ENCODE results near the gene CDC42SE2.
"Not testable (repeated sequence)": the region's sequence is repeated elsewhere in the genome, so short reads cannot be mapped to it uniquely, and the experiment has no call there.

CDC42SE2 gene

DNA sequence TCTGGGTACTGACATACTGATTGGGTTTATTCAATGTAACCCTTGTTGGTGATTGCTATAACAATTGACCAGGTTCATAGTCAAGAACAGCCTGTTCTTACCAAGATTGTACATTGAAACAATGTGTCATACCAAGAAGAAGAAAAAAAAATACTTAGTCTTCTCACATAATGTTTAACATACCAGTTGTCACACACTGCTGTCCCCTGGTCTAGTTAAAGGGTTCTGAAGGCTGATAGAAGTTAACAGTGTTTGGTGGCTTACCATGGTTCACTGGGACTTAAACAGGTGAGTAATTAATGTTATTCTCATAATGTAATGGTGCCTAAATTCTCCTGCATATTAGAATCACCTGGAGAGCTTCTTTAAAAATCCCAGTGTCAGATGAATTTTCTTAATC lies 18.5 kb upstream of the CDC42SE2 start:
- no peak for DNase-seq (ENCODE audit: insufficient read length, low spot score)
- no peak for FAIRE-seq
- TF ChIP-seq TAF1 (IDR thresholded peaks at IDR 0.05; ENCODE audit: low read depth, low read length) (no peak), POLR2AphosphoS5 (IDR thresholded peaks at IDR 0.05; ENCODE audit: low read depth, low read length) (no peak), PAX5 (IDR thresholded peaks at IDR 0.05; ENCODE audit: insufficient read depth, low read length, severe bottlenecking) (no peak), POLR2A (IDR thresholded peaks at IDR 0.05; ENCODE audit: low read depth, low read length) (no peak), POU2F2 (IDR thresholded peaks at IDR 0.05; ENCODE audit: low read depth, low read length) (no peak), SPI1 (IDR thresholded peaks at IDR 0.05; ENCODE audit: low read depth, low read length) (no peak)

DNA sequence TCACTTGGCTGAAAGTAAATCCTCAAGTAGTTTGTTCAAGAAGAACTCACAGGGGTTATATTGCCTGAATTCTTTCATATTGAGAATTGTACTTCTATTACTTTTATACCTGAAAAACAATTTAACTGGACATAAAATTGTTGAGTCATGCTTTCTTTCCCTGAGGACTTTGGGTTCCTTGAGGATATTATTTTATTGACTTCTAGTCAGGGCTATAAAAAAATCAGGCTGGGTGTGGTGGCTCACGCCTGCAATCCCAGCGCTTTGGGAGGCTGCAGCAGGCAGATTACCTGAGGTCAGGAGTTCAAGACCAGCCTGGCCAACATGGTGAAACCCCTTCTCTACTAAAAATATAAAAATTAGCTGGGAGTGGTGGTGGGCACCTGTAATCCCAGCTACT lies 17.9 kb upstream of the CDC42SE2 start:
- FAIRE-seq, result no peak
- no peak for DNase-seq (ENCODE audit: insufficient read length, low spot score)
- no peak for TF ChIP-seq POU2F2 (IDR thresholded peaks at IDR 0.05; ENCODE audit: low read depth, low read length)
- no peak for TF ChIP-seq PAX5 (IDR thresholded peaks at IDR 0.05; ENCODE audit: insufficient read depth, low read length, severe bottlenecking)
- TF ChIP-seq POLR2AphosphoS5 (IDR thresholded peaks at IDR 0.05; ENCODE audit: low read depth, low read length), result no peak
- no peak for TF ChIP-seq TAF1 (IDR thresholded peaks at IDR 0.05; ENCODE audit: low read depth, low read length)
- no peak for TF ChIP-seq POLR2A (IDR thresholded peaks at IDR 0.05; ENCODE audit: low read depth, low read length)
- no peak for TF ChIP-seq SPI1 (IDR thresholded peaks at IDR 0.05; ENCODE audit: low read depth, low read length)

DNA sequence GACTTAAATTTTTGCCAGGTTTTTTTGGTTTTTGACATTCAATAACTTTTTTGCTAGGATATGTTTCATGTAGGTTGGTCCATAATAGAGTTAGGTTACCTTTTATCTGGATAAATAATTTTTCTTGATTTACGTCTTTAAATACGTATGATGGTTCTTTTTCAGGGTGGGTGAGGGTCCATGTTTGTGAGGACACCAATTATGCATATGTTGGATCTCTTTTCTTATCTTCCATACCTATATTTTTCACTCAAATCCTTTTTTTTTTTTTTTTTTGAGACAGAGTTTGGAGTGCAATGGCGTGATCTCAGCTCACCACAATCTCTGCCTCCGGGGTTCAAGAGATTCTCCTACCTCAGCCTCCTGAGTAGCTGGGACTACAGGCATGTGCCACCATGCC lies 17.3 kb upstream of the CDC42SE2 start:
- no peak for TF ChIP-seq POLR2AphosphoS5 (IDR thresholded peaks at IDR 0.05; ENCODE audit: low read depth, low read length)
- no peak for TF ChIP-seq POU2F2 (IDR thresholded peaks at IDR 0.05; ENCODE audit: low read depth, low read length)
- no peak for TF ChIP-seq TAF1 (IDR thresholded peaks at IDR 0.05; ENCODE audit: low read depth, low read length)
- no peak for TF ChIP-seq PAX5 (IDR thresholded peaks at IDR 0.05; ENCODE audit: insufficient read depth, low read length, severe bottlenecking)
- TF ChIP-seq SPI1 (IDR thresholded peaks at IDR 0.05; ENCODE audit: low read depth, low read length), result no peak
- TF ChIP-seq POLR2A (IDR thresholded peaks at IDR 0.05; ENCODE audit: low read depth, low read length), result no peak
- no peak for FAIRE-seq
- DNase-seq (ENCODE audit: insufficient read length, low spot score), result no peak

DNA sequence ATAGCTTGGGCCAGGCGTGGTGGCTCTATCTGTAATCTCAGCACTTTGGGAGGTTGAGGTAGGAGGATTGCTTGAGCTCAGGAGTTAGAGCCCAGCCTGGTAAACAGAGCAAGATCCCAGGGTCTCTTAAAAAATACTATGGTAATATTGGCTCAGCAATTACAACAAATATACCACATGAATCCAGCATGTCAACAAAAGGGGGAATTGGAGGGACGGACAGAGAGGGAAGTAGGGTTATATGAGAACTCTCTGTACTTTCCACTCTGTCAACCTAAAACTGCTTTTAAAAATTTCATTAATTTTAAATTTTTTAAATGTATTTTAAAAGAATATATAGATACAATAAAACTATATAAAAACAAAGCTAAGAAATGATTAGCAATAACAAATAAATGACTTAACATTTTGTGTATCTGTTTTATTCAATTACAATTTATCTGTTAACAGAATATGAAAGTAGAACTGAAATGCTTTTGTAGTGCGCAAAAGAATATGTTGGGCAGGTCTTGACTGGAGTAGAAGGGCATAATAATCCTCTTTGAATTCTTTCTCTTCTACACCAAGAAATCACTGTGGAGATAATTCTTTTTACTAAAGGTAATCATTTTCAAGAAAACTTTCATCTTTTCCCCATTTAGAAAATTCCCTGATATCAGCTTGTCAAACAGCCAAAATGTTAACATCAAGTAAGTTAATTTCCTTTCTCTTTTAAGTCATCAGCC lies 12.9 kb upstream of the CDC42SE2 start:
- FAIRE-seq, result no peak
- no peak for DNase-seq (ENCODE audit: insufficient read length, low spot score)
- TF ChIP-seq TAF1 (IDR thresholded peaks at IDR 0.05; ENCODE audit: low read depth, low read length), result no peak
- TF ChIP-seq POLR2A (IDR thresholded peaks at IDR 0.05; ENCODE audit: low read depth, low read length), result no peak
- no peak for TF ChIP-seq SPI1 (IDR thresholded peaks at IDR 0.05; ENCODE audit: low read depth, low read length)
- TF ChIP-seq PAX5 (IDR thresholded peaks at IDR 0.05; ENCODE audit: insufficient read depth, low read length, severe bottlenecking), result no peak
- no peak for TF ChIP-seq POLR2AphosphoS5 (IDR thresholded peaks at IDR 0.05; ENCODE audit: low read depth, low read length)
- no peak for TF ChIP-seq POU2F2 (IDR thresholded peaks at IDR 0.05; ENCODE audit: low read depth, low read length)

DNA sequence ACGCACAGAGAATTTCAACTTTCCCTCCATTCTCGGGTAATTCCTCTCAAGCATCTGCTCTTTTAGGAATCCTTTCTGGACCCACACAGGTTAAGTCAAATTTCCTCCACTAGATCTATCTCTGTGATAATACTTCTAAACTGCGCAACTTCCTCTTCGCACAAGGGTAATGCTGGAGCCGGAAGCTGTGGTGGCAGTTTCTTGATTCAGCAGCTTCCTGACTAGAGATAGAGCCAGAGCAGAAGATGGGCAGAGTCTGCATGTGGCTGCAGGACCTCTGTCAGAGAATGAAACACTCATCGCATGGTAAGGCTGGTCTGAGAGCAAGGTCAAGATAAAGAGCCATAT lies 11.1 kb upstream of the CDC42SE2 start:
- no peak for DNase-seq (ENCODE audit: insufficient read length, low spot score)
- no peak for TF ChIP-seq POLR2AphosphoS5 (IDR thresholded peaks at IDR 0.05; ENCODE audit: low read depth, low read length)
- peak; percentile 42; the same call in 1 of the 2 replicates for TF ChIP-seq TAF1 (IDR thresholded peaks at IDR 0.05; ENCODE audit: low read depth, low read length)
- TF ChIP-seq PAX5 (IDR thresholded peaks at IDR 0.05; ENCODE audit: insufficient read depth, low read length, severe bottlenecking), result no peak
- peak; percentile 55 for TF ChIP-seq SPI1 (IDR thresholded peaks at IDR 0.05; ENCODE audit: low read depth, low read length)
- no peak for TF ChIP-seq POU2F2 (IDR thresholded peaks at IDR 0.05; ENCODE audit: low read depth, low read length)
- TF ChIP-seq POLR2A (IDR thresholded peaks at IDR 0.05; ENCODE audit: low read depth, low read length), result peak; percentile 68
- FAIRE-seq, result peak; percentile 95

DNA sequence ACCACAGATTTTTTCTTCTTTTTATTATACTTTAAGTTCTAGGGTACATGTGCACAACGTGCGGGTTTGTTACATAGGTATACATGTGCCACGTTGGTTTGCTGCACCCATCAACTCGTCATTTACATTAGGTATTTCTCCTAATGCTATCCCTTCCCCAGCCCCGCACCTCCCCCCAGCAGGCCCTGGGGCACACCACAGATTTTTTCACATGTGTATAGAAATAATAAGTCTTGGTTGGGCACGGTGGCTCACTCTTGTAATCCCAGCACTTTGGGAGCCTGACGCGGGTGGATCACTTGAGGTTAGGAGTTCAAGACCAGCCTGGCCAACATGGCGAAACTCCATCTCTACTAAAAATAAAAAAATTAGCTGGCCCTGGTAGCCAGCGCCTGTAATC lies 9.8 kb upstream of the CDC42SE2 start:
- not testable (repeated sequence) for DNase-seq (ENCODE audit: insufficient read length, low spot score); FAIRE-seq

DNA sequence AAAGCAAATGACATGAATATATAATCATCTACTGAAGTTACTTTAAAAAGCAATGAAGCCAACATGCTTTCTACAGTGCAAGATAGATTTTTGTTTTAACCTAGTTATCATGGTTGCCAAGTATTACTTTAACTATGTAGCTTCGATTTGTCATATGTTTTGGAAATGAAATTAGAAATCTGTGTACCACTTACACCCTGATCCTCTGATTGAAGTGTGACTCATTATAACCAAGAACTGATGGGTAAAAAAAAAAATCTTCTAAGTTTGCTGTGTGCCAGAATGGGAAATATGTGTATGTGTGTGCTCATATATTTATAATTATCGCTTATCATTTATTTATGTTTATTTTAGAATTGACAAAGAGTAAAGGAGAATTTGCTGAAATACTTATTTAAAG lies 9.1 kb upstream of the CDC42SE2 start:
- no peak for DNase-seq (ENCODE audit: insufficient read length, low spot score)
- FAIRE-seq, result no peak
- TF ChIP-seq POU2F2 (IDR thresholded peaks at IDR 0.05; ENCODE audit: low read depth, low read length), result no peak

DNA sequence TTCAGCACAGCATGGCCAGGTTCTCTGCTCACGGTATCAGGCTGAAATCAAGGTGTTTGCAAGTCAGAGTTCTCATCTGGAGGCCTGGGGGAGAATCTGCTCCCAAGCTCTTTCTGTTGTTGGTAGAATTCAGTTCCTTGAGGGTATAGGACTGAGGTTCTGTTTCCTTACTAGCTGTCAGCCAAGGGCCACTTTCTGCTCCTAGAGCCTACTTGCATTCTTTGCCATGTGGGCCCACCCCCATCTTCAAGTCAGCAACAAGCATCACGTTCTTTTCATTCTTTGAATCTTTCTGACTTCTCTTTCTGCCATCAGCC lies 7.4 kb upstream of the CDC42SE2 start:
- FAIRE-seq (no peak), DNase-seq (ENCODE audit: insufficient read length, low spot score) (no peak)
- TF ChIP-seq PAX5 (IDR thresholded peaks at IDR 0.05; ENCODE audit: insufficient read depth, low read length, severe bottlenecking) (no peak), POLR2A (IDR thresholded peaks at IDR 0.05; ENCODE audit: low read depth, low read length) (no peak), POU2F2 (IDR thresholded peaks at IDR 0.05; ENCODE audit: low read depth, low read length) (no peak), TAF1 (IDR thresholded peaks at IDR 0.05; ENCODE audit: low read depth, low read length) (no peak), POLR2AphosphoS5 (IDR thresholded peaks at IDR 0.05; ENCODE audit: low read depth, low read length) (no peak), SPI1 (IDR thresholded peaks at IDR 0.05; ENCODE audit: low read depth, low read length) (no peak)

DNA sequence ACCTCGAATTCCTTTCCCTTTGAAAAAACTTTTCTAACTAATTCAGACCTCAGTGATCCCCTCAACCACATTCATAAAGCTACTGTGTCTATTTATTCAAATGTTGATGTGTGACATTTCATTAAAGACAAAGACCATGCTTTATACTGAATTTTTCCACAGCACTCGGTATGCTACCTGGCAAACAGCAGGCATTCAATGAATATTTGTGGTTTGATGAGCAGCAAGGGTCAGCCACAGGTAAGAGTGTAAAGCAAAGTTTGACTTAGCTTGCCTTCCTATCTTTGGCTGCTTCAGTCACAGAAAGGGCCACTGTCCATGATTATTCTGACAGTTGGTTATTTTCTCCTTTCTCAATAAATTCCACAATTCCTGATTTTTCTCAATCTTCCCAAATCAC lies 5.1 kb upstream of the CDC42SE2 start:
- FAIRE-seq, result peak; percentile 62

DNA sequence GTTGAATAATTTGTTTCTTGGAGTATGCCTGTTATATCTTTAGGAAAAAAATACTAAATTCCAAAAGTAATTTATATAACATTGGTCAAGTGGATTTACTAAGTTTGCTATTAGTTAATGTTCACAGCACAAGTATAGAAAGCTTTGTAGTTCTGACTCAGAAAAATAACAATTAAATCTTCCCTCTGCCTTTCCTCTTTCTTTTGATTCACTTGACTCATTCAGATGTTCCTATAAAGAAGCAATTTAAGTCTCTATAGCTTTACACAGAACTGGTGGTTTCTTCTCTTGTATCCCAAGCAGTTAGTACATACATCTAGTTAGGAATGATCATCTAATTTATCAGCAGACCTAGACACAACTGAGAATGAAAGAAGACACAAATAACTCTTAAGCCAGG lies 4.5 kb upstream of the CDC42SE2 start:
- no peak for TF ChIP-seq PAX5 (IDR thresholded peaks at IDR 0.05; ENCODE audit: insufficient read depth, low read length, severe bottlenecking)

More for the DNA sequence above, 5.1 kb upstream of the CDC42SE2 start:
- no peak for DNase-seq (ENCODE audit: insufficient read length, low spot score)
- TF ChIP-seq POLR2A (IDR thresholded peaks at IDR 0.05; ENCODE audit: low read depth, low read length) (no peak), SPI1 (IDR thresholded peaks at IDR 0.05; ENCODE audit: low read depth, low read length) (no peak), POLR2AphosphoS5 (IDR thresholded peaks at IDR 0.05; ENCODE audit: low read depth, low read length) (no peak), POU2F2 (IDR thresholded peaks at IDR 0.05; ENCODE audit: low read depth, low read length) (no peak), PAX5 (IDR thresholded peaks at IDR 0.05; ENCODE audit: insufficient read depth, low read length, severe bottlenecking) (no peak), TAF1 (IDR thresholded peaks at IDR 0.05; ENCODE audit: low read depth, low read length) (no peak)

DNA sequence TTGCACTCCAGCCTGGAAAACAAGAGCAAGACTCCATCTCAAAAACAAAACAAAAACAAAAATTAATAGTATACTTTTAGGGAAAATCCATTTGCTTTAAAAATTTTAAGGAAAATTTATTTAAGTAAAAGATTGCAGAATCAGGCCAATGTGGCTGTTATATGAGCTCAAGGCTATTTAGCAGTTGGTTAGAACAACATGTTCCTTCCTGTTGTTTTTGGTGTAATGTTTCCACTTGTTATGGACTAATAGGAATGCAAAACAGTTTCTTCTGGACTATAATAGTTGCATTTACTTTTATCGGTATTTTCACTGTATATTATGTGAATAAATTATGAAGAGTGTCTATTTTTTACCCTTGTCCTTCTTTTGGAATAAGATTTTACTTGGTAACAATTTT lies 3.0 kb upstream of the CDC42SE2 start:
- DNase-seq (ENCODE audit: insufficient read length, low spot score) (no peak), FAIRE-seq (no peak)
- TF ChIP-seq PAX5 (IDR thresholded peaks at IDR 0.05; ENCODE audit: insufficient read depth, low read length, severe bottlenecking) (no peak), POLR2AphosphoS5 (IDR thresholded peaks at IDR 0.05; ENCODE audit: low read depth, low read length) (no peak), POU2F2 (IDR thresholded peaks at IDR 0.05; ENCODE audit: low read depth, low read length) (no peak), SPI1 (IDR thresholded peaks at IDR 0.05; ENCODE audit: low read depth, low read length) (no peak), TAF1 (IDR thresholded peaks at IDR 0.05; ENCODE audit: low read depth, low read length) (no peak)

More for the DNA sequence above, 4.5 kb upstream of the CDC42SE2 start:
- no peak for FAIRE-seq
- DNase-seq (ENCODE audit: insufficient read length, low spot score), result no peak
